Non-pigmented ciliary epithelial cell (primary cell): ENCODE measurements around the gene RNU1-1.
"Not testable (repeated sequence)": the region's sequence is repeated elsewhere in the genome, so short reads cannot be mapped to it uniquely, and the experiment has no call there.

Source experiments
- DNase-seq: peaks from one replicate; pipeline ENCODE4 v3.0.0-alpha.2; 2010; ENCODE audit warnings: low read depth

RNU1-1 gene

GRCh38 chr1:16514107-16515055 is at the start of gene RNU1-1:
Gene RNU1-1, minus strand, starts transcription at chr1:16514285.
- DNase-seq: not testable (repeated sequence)

GRCh38 chr1:16561035-16561434 is 47.0 kb upstream of the RNU1-1 start:
- not testable (repeated sequence) for DNase-seq

GRCh38 chr1:16560498-16560897 is 46.4 kb upstream of the RNU1-1 start:
- DNase-seq: not testable (repeated sequence)

GRCh38 chr1:16559688-16560087 is 45.6 kb upstream of the RNU1-1 start:
- DNase-seq: not testable (repeated sequence)

GRCh38 chr1:16557034-16557433 is 42.9 kb upstream of the RNU1-1 start:
- not testable (repeated sequence) for DNase-seq

GRCh38 chr1:16553244-16553643 is 39.2 kb upstream of the RNU1-1 start:
- not testable (repeated sequence) for DNase-seq

- DNase-seq: not testable (repeated sequence)
These were observed 36.3 kb upstream of the RNU1-1 start for GRCh38 chr1:16550212-16550918.

- DNase-seq: not testable (repeated sequence)
These were observed 35.5 kb upstream of the RNU1-1 start for GRCh38 chr1:16549545-16549944.

GRCh38 chr1:16547502-16548241 is 33.6 kb upstream of the RNU1-1 start:
- not testable (repeated sequence) for DNase-seq

- DNase-seq: peak; percentile 3
These were observed 31.6 kb upstream of the RNU1-1 start for GRCh38 chr1:16545682-16546095.

- DNase-seq: not testable (repeated sequence)
These were observed 26.4 kb upstream of the RNU1-1 start for GRCh38 chr1:16540421-16540893.

GRCh38 chr1:16537528-16537927 is 23.4 kb upstream of the RNU1-1 start:
- DNase-seq: not testable (repeated sequence)

- DNase-seq: not testable (repeated sequence)
These were observed 22.7 kb upstream of the RNU1-1 start for GRCh38 chr1:16536796-16537195.

- DNase-seq: not testable (repeated sequence)
These were observed 21.8 kb upstream of the RNU1-1 start for GRCh38 chr1:16535898-16536297.

- not testable (repeated sequence) for DNase-seq
These were observed 21.4 kb upstream of the RNU1-1 start for GRCh38 chr1:16535487-16535886.

- DNase-seq: peak; percentile 11
These were observed 20.9 kb upstream of the RNU1-1 start for GRCh38 chr1:16534829-16535456.

GRCh38 chr1:16534239-16534828 is 20.2 kb upstream of the RNU1-1 start:
- not testable (repeated sequence) for DNase-seq

GRCh38 chr1:16532235-16532991 is 18.3 kb upstream of the RNU1-1 start:
- not testable (repeated sequence) for DNase-seq

- not testable (repeated sequence) for DNase-seq
These were observed 14.3 kb upstream of the RNU1-1 start for GRCh38 chr1:16528338-16528737.

GRCh38 chr1:16525769-16526168 is 11.7 kb upstream of the RNU1-1 start:
- DNase-seq: not testable (repeated sequence)
